K562 (cell line): ENCODE results near the gene TM4SF5. TPM values are rescaled to one million over a fixed set of nuclear protein-coding genes. Genes with fewer than 3 reads are reported as not detected.

Source experiments
- ATAC-seq: fragments of 200-7000 bp; cut with Tn5 transposase; 3 replicates; pipeline ENCODE4 v1.9.1; 2020; ENCODE audit warnings: moderate library complexity
- BruUV-seq: library from RNA; stranded (reverse); fragments of 400-500 nt; replicated peaks from 2 replicates; lab custom pipeline; 2021; lab: Mats Ljungman, UMichigan
- CTCF ChIA-PET: fragments of 300-600 bp; formaldehyde crosslinking; extraction: SDS; loops from one replicate; lab custom pipeline; 2021; ENCODE audit warnings: low intra/inter-chr PET ratio; lab: Yijun Ruan, JAX
- POLR2A ChIA-PET: fragments of 300-600, 350-650 bp; sonication (Branson Sonifier 250); formaldehyde crosslinking; extraction: SDS; loops from one replicate; lab custom pipeline; 2021; ENCODE audit warnings: antibody characterized with exemption, inconsistent platforms; lab: Yijun Ruan, JAX
- DNase-seq, 4 experiments: peaks; one replicate each; pipeline versions ENCODE4 v3.0.0 to v3.0.0-alpha.2; 2011 to 2018; ENCODE audit warnings: low spot score in 3 of 4, mixed read lengths in 3 of 4; ENCODE audit errors: extremely low read depth in 1 of 4
- FAIRE-seq: peaks from 2 replicates; lab custom pipeline; 2011; peaks lifted over from hg19 to GRCh38; lab: Jason Lieb, UNC
- H2AFZ ChIP-seq: 2 replicates; pipeline ENCODE4 v1.6.0; 2011; ENCODE audit warnings: low read depth, low read length, control low read depth, inconsistent platforms
- H3K27ac ChIP-seq: fragments of 200-600 bp; 3 replicates; pipeline ENCODE4 v1.8.0; 2011; ENCODE audit warnings: low read depth, mild to moderate bottlenecking, control low read depth, inconsistent platforms, low read length, moderate library complexity, mixed read lengths; ENCODE audit errors: extremely low read depth
- H3K27me3 ChIP-seq, 2 experiments: fragments of 300-600 bp in 1 of 2; 2 replicates in 1 of 2; 3 replicates in 1 of 2; pipeline versions ENCODE4 v1.6.0 to v1.8.0; 2011; ENCODE audit warnings: inconsistent platforms in 2 of 2, low read length in 2 of 2, mild to moderate bottlenecking in 1 of 2, mixed read lengths in 1 of 2, moderate library complexity in 1 of 2; ENCODE audit not compliant: control insufficient read depth in 2 of 2, insufficient read depth in 2 of 2
- H3K36me3 ChIP-seq: fragments of 300-600 bp; 3 replicates; pipeline ENCODE4 v1.8.0; 2011; ENCODE audit warnings: mild to moderate bottlenecking, low read length, inconsistent platforms; ENCODE audit not compliant: control insufficient read depth, insufficient read depth
- H3K4me1 ChIP-seq, 2 experiments: fragments of 200-600 bp in 1 of 2; replicated peaks in 1 of 2; 2 replicates in 1 of 2; 3 replicates in 1 of 2; pipeline versions ENCODE4 v1.5.1 to v1.8.0; 2011; ENCODE audit warnings: inconsistent platforms in 2 of 2, low read length in 2 of 2, mild to moderate bottlenecking in 1 of 2, mixed read lengths in 1 of 2, moderate library complexity in 1 of 2; ENCODE audit not compliant: control insufficient read depth in 2 of 2, insufficient read depth in 2 of 2
- H3K4me2 ChIP-seq: 2 replicates; pipeline ENCODE4 v1.6.1; 2011; ENCODE audit warnings: low read length, control low read depth, inconsistent platforms, mixed read lengths; ENCODE audit not compliant: insufficient read depth
- H3K4me3 ChIP-seq: fragments of 200-600 bp; sonication (generic), shearing (Covaris generic); 2 replicates; pipeline ENCODE4 v1.5.1; 2016; ENCODE audit warnings: control low read depth, inconsistent platforms
- H3K79me2 ChIP-seq: fragments of 200-600 bp; 3 replicates; pipeline ENCODE4 v1.8.0; 2011; ENCODE audit warnings: low read length, inconsistent platforms; ENCODE audit not compliant: control insufficient read depth, insufficient read depth
- H3K9ac ChIP-seq, 2 experiments: 2 replicates each; pipeline versions ENCODE4 v1.6.0 to v1.6.1; 2011; ENCODE audit warnings: low read depth in 2 of 2, low read length in 2 of 2, control low read depth in 1 of 2, inconsistent platforms in 1 of 2, mild to moderate bottlenecking in 1 of 2, mixed read lengths in 1 of 2; ENCODE audit not compliant: insufficient read depth in 1 of 2
- H3K9me1 ChIP-seq: one replicate; pipeline ENCODE4 v1.6.0; 2011; ENCODE audit warnings: inconsistent platforms, mild to moderate bottlenecking, low read length, moderate library complexity; ENCODE audit not compliant: control insufficient read depth, insufficient read depth
- H3K9me3 ChIP-seq: replicated peaks from 2 replicates; pipeline ENCODE4 v1.5.1; 2011; ENCODE audit warnings: low read depth, low read length, inconsistent platforms; ENCODE audit not compliant: control insufficient read depth, insufficient read depth
- H4K20me1 ChIP-seq: replicated peaks from 2 replicates; pipeline ENCODE4 v1.6.1; 2011; ENCODE audit warnings: low read length, inconsistent platforms, mixed read lengths; ENCODE audit not compliant: control insufficient read depth, insufficient read depth
- WGBS: fragments of 100-300 bp; shearing (Covaris generic); methylation state at CpG from one replicate; pipeline ENCODE4 v1.1.6; 2016; ENCODE audit warnings: low coverage, mixed read lengths; ENCODE audit not compliant: insufficient coverage; ENCODE audit errors: missing lambda C conversion rate; 5-methylcytosine and 5-hydroxymethylcytosine counted together
- in situ Hi-C: fragments of 300-500 bp; cut with MboI; formaldehyde crosslinking; loops from 4 replicates; pipeline ENCODE4 v1.15.0; 2018; ENCODE audit warnings: inconsistent platforms, mixed read lengths
- intact Hi-C: fragments of 100-400 bp; cut with micrococcal nuclease; formaldehyde crosslinking; loops from 2 replicates; pipeline ENCODE4 v1.14.2; 2022
- polyA plus RNA-seq, 8 experiments: library from polyadenylated mRNA; depleted of rRNA in 4 of 8; stranded (reverse) in 5 of 8; unstranded in 3 of 8; fragments of >200 nt; fragmentation: Nextera tagmentation in 2 of 8; fragmentation: Illumina TruSeq in 1 of 8; extraction: Ambion mirVana in 2 of 8; extraction: Trizol in 1 of 8; gene quantifications; 2 replicates each; pipeline versions ENCODE4 v1.2.1 to v1.2.3, GENCODE V29; 2011 to 2014; ENCODE audit warnings: inconsistent platforms in 1 of 8, missing spikeins in 1 of 8
- total RNA-seq, 7 experiments: library from RNA; depleted of rRNA in 6 of 7; stranded (reverse); fragments of >200 nt in 6 of 7; fragmentation: Illumina TruSeq in 2 of 7; extraction: Trizol in 2 of 7; gene quantifications; 2 replicates each; pipeline versions ENCODE4 v1.2.1 to v1.2.3, GENCODE V29; 2011 to 2021; ENCODE audit warnings: low replicate concordance in 1 of 7
- TF ChIP-seq, protein P1 (sequence below): sonication (generic); formaldehyde crosslinking; IDR thresholded peaks from 2 replicates; pipeline ENCODE4 v1.8.0; 2022; ENCODE audit warnings: missing genetic modification reagents, mild to moderate bottlenecking, moderate library complexity, borderline replicate concordance
- TF ChIP-seq, protein P2 (sequence below), 3 experiments: IDR thresholded peaks in 2 of 3; conservative IDR thresholded peaks in 1 of 3; 2 replicates each; pipeline ENCODE4 v1.5.1; 2011 to 2012; ENCODE audit warnings: low read length in 3 of 3, mild to moderate bottlenecking in 3 of 3, control low read depth in 2 of 3, improper control_type of control experiment in 1 of 3, inconsistent platforms in 1 of 3, low read depth in 1 of 3, mixed read lengths in 1 of 3, moderate library complexity in 1 of 3; ENCODE audit not compliant: insufficient read depth in 2 of 3

Gene TM4SF5
- total and polyA plus RNA-seq, 9 of the 15 experiments (the other 6 are each of a cell fraction or from before 2014, with no cell fraction given): not detected

DNA sequence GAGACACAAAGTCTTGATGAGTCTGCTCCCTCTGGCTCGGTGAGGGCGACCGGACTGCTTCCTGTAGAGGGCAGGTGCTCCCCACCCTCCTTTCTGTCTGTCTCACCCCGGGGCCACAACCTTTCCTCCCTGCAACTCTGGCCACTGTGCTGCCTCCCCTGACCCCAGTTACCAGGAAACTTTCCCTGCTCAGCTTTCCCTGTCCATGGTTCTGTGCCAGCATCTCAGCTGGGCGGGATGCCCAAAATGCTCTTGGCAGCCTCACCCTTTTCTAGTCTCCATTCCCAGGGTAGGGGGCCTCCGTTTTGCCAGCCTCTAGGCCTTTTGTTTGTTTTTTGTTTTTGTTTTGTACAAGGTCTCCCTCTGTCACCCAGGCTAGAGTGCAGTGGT lies 36.7 kb downstream of the TM4SF5 start:
- intact Hi-C loops (no loop called here), in situ Hi-C loops (no loop called here)
- ChIA-PET POLR2A (interaction anchor here (0.6 kb wide), 1 partner anchor 104 kb away, joined by 4 read pairs; no protein-coding TSS in a partner anchor), CTCF (no interaction called here)
- Histone ChIP-seq H3K4me2 (no peak overlapping the region), H3K9me3 (no peaks in the 10 kb centered on the region), H3K27me3 (no peaks in the 10 kb centered on the region), H3K36me3 (no peaks in the 10 kb centered on the region), H4K20me1 (no peaks in the 10 kb centered on the region; the same call in 1 of the 2 replicates), H2AFZ (no peak overlapping the region), H3K79me2 (no peaks in the 10 kb centered on the region), H3K9ac (peak overlapping the region in 1 of 2 experiments; percentile 65; a peak in 1 of 4 replicates), H3K4me1 (peaks cover 3 to 22% of the 10 kb centered on the region in 2 experiments; a peak in 3 of 5 replicates), H3K9me1 (no peaks in the 10 kb centered on the region), H3K4me3 (no peak overlapping the region), H3K27ac (no peak overlapping the region)
- BruUV-seq: no TSS peak
- no peak for FAIRE-seq
- TF ChIP-seq, protein P1, sequence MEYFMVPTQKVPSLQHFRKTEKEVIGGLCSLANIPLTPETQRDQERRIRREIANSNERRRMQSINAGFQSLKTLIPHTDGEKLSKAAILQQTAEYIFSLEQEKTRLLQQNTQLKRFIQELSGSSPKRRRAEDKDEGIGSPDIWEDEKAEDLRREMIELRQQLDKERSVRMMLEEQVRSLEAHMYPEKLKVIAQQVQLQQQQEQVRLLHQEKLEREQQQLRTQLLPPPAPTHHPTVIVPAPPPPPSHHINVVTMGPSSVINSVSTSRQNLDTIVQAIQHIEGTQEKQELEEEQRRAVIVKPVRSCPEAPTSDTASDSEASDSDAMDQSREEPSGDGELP: no peak
- TF ChIP-seq, protein P2, sequence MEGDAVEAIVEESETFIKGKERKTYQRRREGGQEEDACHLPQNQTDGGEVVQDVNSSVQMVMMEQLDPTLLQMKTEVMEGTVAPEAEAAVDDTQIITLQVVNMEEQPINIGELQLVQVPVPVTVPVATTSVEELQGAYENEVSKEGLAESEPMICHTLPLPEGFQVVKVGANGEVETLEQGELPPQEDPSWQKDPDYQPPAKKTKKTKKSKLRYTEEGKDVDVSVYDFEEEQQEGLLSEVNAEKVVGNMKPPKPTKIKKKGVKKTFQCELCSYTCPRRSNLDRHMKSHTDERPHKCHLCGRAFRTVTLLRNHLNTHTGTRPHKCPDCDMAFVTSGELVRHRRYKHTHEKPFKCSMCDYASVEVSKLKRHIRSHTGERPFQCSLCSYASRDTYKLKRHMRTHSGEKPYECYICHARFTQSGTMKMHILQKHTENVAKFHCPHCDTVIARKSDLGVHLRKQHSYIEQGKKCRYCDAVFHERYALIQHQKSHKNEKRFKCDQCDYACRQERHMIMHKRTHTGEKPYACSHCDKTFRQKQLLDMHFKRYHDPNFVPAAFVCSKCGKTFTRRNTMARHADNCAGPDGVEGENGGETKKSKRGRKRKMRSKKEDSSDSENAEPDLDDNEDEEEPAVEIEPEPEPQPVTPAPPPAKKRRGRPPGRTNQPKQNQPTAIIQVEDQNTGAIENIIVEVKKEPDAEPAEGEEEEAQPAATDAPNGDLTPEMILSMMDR (IDR thresholded peaks at IDR 0.05 in 2 of 3, conservative IDR thresholded peaks at IDR 0.05 in 1 of 3; ENCODE audit: insufficient read depth in 2 of 3, low read depth in 1 of 3, low read length in 3 of 3): peak in 1 of 3 experiments; percentile 16; a peak in 2 of 6 replicates
- 28% methylated on average over 5 of the region's 6 CpGs for WGBS
- DNase-seq: peak in 1 of 4 experiments; percentile 18
- 0 out of 3 replicates have a peak, but pooled peaks have one; percentile 13 for ATAC-seq
